Gastrocnemius medialis (tissue), 4 donors: ENCODE results near the gene ZBTB16. TPM values are rescaled to one million over a fixed set of nuclear protein-coding genes. Genes with fewer than 3 reads are reported as not detected.

Experiments
- ATAC-seq, 2 donors: fragments of 150-250 bp; one replicate each; pipeline ENCODE4 v1.9.1; 2016
- DNase-seq, 2 donors: peaks; one replicate each; pipeline ENCODE4 v3.0.0-alpha.2; 2019
- H3K27ac ChIP-seq, 4 donors: fragments of 200-600 bp; sonication (generic); 1 replicate in 1 of 4; 2 replicates in 3 of 4; pipeline ENCODE4 v1.5.1; 2016 to 2018; ENCODE audit warnings: mild to moderate bottlenecking in 2 of 4, moderate library complexity in 1 of 4
- H3K27me3 ChIP-seq, 3 donors: fragments of 200-600 bp; sonication (generic) in 2 of 3; 1 replicate in 1 of 3; 2 replicates in 2 of 3; pipeline versions ENCODE4 v1.5.1 to v1.6.0; 2016 to 2019; ENCODE audit warnings: mild to moderate bottlenecking in 1 of 3, moderate library complexity in 1 of 3
- H3K36me3 ChIP-seq, 2 donors: fragments of 200-600 bp; sonication (generic) in 1 of 2; one replicate each; pipeline ENCODE4 v1.5.1; 2017 to 2018
- H3K4me1 ChIP-seq, 2 donors: fragments of 200-600 bp; sonication (generic) in 1 of 2; one replicate each; pipeline ENCODE4 v1.5.1; 2016 to 2017; ENCODE audit warnings: mild to moderate bottlenecking in 2 of 2
- H3K4me3 ChIP-seq, 4 donors: fragments of 200-600 bp; sonication (generic) in 3 of 4; 1 replicate in 1 of 4; 2 replicates in 3 of 4; pipeline ENCODE4 v1.5.1; 2016 to 2019; ENCODE audit warnings: mild to moderate bottlenecking in 2 of 4
- H3K9me3 ChIP-seq, 3 donors: fragments of 200-600 bp; sonication (generic) in 2 of 3; 1 replicate in 1 of 3; 2 replicates in 2 of 3; pipeline ENCODE4 v1.5.1; 2016 to 2019
- CTCF ChIP-seq, 5 experiments: fragments of 450-650 bp in 3 of 5; fragments of 200-600 bp in 2 of 5; sonication (generic) in 2 of 5; IDR thresholded peaks in 4 of 5; conservative IDR thresholded peaks in 1 of 5; 1 replicate in 4 of 5; 2 replicates in 1 of 5; pipeline ENCODE4 v1.5.1; 2016 to 2019; ENCODE audit warnings: antibody characterized with exemption in 5 of 5, mild to moderate bottlenecking in 3 of 5, moderate library complexity in 3 of 5
- POLR2A ChIP-seq, 2 donors: fragments of 450-650 bp; IDR thresholded peaks; one replicate each; pipeline ENCODE4 v1.6.1; 2017; ENCODE audit warnings: antibody characterized with exemption in 2 of 2, mild to moderate bottlenecking in 2 of 2, moderate library complexity in 2 of 2
- in situ Hi-C, 4 donors: fragments of 200-750 bp; cut with MboI; loops; one replicate each; pipeline versions ENCODE4 v1.15.0 to v1.8.0; 2017; ENCODE audit warnings: low sequenced_read_pairs in 4 of 4
- intact Hi-C: fragments of 100-400 bp; cut with DNase I; formaldehyde crosslinking; loops from one replicate; pipeline ENCODE4 v1.15.1; 2023; ENCODE audit warnings: low total_unique reads
- total RNA-seq, 4 donors: library from RNA; depleted of rRNA; stranded (reverse); fragments of >200 nt; gene quantifications; one replicate each; pipeline versions ENCODE4 v1.1.0 to v1.2.3, GENCODE V29; 2016

ZBTB16 gene
- total RNA-seq, 4 donors from 2014 or later: 156 to 250 (median 196) TPM

- DNase-seq: no peak
These were observed 210.0 kb downstream of the ZBTB16 start for GRCh38 chr11:114269498-114269897.

DNA sequence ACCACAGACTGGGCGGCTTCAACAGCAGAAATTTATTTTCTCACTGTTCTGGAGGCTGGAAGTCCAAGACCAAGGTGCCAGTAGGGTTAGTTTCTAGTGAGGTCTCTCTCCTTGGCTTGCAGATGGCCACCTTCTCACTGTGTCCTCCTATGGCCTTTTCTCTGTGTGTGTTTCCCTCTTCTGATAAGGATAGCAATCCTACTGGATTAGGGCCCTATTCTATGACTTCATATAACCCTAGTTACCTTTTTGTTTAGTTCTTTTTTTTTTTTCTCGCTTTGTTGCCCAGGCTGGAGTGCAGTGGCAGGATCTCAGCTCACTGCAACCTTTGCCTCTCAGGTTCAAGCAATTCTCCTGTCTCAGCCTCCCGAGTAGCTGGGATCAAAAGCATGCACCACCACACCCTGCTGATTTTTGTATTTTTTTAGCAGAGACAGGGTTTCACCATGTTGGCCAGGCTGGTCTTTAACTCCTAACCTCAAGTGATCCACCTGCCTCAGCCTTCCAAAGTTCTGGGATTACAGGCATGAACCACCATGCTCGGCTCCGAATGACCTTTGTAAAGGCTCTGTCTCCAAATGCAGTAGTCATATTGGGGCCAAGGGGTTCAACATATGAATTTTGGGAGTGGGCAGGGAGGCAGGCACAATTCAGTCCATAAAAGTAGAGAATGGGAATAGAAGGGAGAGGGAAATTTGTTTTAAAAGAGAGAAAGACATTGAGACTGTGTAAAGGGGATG is 211.2 kb downstream of the ZBTB16 start:
- ATAC-seq (no peak), DNase-seq (no peak)
- H3K4me3 ChIP-seq: no peak overlapping the region
- in situ Hi-C loops (loop anchor here in 1 of 4 donors (25.0 kb wide), 1 partner anchor 383 kb away; the partner anchor contains the start of gene USP28), intact Hi-C loops (no loop called here)
- H3K27me3 ChIP-seq: no peaks in the 10 kb centered on the region
- H3K27ac ChIP-seq: no peak overlapping the region
- TF ChIP-seq CTCF (IDR thresholded peaks at IDR 0.05 in 4 of 5, conservative IDR thresholded peaks at IDR 0.05 in 1 of 5): no peak
- TF ChIP-seq POLR2A (IDR thresholded peaks at IDR 0.05): no peak
- H3K36me3 ChIP-seq: no peaks in the 10 kb centered on the region
- no peaks in the 10 kb centered on the region for H3K9me3 ChIP-seq
- peaks cover 0 to 5% of the 10 kb centered on the region in 2 donors for H3K4me1 ChIP-seq

More at GRCh38 chr11:114269498-114269897, 210.0 kb downstream of the ZBTB16 start:
- Histone ChIP-seq H3K9me3 (no peaks in the 10 kb centered on the region), H3K4me1 (no peaks in the 10 kb centered on the region), H3K27me3 (no peaks in the 10 kb centered on the region), H3K27ac (no peak overlapping the region), H3K4me3 (no peak overlapping the region), H3K36me3 (no peaks in the 10 kb centered on the region)
- TF ChIP-seq POLR2A (IDR thresholded peaks at IDR 0.05) (no peak), CTCF (IDR thresholded peaks at IDR 0.05 in 4 of 5, conservative IDR thresholded peaks at IDR 0.05 in 1 of 5) (no peak)
- intact Hi-C loops: no loop called here
- in situ Hi-C loops: loop anchor here in 2 of 4 donors (10.0 to 25.0 kb wide), 3 partner anchors 235 to 382 kb away; partner anchors contain the start of gene USP28 (in 1 of the 2)
- no peak for ATAC-seq

DNA sequence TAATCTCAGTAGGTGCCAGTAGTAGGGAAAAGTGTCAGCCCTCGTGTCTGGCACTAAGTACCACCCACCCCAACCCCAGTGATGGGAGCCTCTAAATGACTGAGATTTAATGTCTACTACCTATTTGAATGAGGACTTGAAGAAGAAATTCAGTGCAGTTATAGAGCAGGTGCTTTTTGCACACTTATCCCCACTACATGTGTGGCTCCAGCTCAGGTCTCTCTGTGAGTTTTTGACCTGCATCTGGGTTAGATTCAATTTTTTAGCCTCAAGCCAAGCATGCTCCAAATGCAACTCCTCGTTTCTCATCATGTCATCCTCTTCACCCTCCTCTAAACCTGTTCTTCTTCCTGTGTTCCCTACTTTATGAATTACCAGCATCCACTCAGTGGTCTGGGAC is 211.8 kb downstream of the ZBTB16 start:
- no peaks in the 10 kb centered on the region for H3K27me3 ChIP-seq
- no peak overlapping the region for H3K27ac ChIP-seq
- TF ChIP-seq POLR2A (IDR thresholded peaks at IDR 0.05): no peak
- TF ChIP-seq CTCF (IDR thresholded peaks at IDR 0.05 in 4 of 5, conservative IDR thresholded peaks at IDR 0.05 in 1 of 5): no peak
- intact Hi-C loops (no loop called here), in situ Hi-C loops (loop anchor here in 1 of 4 donors (25.0 kb wide), 1 partner anchor 384 kb away; the partner anchor contains the start of gene USP28)
- H3K36me3 ChIP-seq: no peaks in the 10 kb centered on the region
- H3K4me1 ChIP-seq: peaks cover 0 to 5% of the 10 kb centered on the region in 2 donors
- DNase-seq (no peak), ATAC-seq (no peak)
- no peak overlapping the region for H3K4me3 ChIP-seq
- no peaks in the 10 kb centered on the region for H3K9me3 ChIP-seq

DNA sequence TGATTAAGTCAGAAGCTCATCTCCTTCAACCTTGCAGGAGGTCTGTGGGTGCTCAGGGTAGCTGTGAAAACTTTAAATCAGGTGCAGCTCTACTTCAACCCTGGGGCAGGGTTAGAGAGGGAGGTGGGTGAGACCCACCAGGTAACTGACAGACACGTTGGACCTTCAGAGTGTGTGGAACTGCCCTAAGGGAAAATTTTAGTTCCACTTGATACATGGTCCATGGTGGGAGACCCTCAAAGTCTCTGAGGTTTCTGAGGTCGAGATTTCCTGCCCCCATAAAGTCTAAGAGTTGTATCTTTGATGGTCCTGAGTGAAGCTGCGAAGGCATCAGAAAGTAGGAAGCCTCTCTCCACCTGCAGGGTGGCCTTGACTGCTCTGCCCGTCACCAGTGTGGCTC is 212.8 kb downstream of the ZBTB16 start:
- Histone ChIP-seq H3K36me3 (no peaks in the 10 kb centered on the region), H3K4me3 (no peak overlapping the region), H3K4me1 (peaks cover 0 to 5% of the 10 kb centered on the region in 2 donors), H3K9me3 (no peaks in the 10 kb centered on the region), H3K27ac (no peak overlapping the region), H3K27me3 (no peaks in the 10 kb centered on the region)
- no peak for TF ChIP-seq CTCF (IDR thresholded peaks at IDR 0.05 in 4 of 5, conservative IDR thresholded peaks at IDR 0.05 in 1 of 5)
- no peak for TF ChIP-seq POLR2A (IDR thresholded peaks at IDR 0.05)
- in situ Hi-C loops: loop anchor here in 1 of 4 donors (25.0 kb wide), 1 partner anchor 385 kb away; the partner anchor contains the start of gene USP28
- DNase-seq (no peak), ATAC-seq (no peak)
- intact Hi-C loops: no loop called here
